NCI-H1092 (cell line): ENCODE data around the gene NOL12.
"Not testable (repeated sequence)": the region's sequence is repeated elsewhere in the genome, so short reads cannot be mapped to it uniquely, and the experiment has no call there.

ENCODE experiments used
- DNase-seq: peaks from one replicate; lab custom pipeline; 2025; lab: John Stamatoyannopoulos, UW

The NOL12 gene

DNA sequence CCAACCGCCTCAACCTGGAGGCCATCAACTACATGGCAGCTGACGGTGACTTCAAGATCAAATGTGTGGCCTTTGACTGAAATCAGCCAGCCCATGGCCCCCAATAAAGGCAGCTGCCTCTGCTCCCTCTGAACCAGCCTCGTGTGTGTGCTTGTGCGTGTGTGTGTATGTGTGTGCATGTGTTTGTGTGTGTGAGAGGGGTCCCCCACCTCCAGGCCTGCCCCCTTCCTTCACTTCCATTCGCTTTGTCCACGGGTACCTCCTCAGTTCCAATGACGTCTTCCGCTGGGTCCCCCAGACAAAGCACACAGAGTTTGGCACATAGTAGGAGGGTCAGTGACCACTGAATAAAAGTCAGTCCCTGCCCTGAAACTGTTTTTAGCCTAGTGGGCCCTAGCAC, 6.5 kb upstream of the NOL12 start:
- DNase-seq, result no peak

DNA sequence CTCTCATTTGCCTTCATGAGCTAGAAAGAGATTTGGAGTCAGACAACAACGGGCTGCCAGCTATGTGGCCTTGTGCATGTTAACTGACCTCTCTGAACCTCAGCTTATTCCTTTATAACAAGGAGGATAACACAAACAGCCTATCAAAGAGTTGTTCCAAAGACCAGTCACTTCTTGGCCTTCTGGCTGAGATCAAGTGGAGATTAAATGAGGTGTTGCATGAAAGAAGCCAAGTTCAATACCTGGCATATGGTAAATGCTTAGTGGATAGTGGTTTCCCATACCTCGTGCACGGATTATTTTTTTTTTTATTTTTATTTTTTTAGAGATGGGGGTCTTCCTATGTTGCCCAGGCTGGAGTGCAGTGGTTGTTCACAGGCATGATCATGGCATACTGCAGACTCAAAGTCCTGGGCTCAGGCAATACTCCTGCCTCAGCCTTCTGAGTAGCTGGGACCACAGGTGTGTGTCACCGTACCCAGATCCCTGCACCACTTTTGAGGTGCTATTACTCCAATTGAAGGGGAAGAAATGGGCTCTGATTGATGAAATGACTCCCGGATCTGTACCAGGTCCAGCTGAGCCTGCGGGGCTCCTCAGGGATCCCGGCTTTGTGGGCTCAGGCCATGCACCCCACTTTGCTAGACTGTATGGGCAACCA, 5.8 kb upstream of the NOL12 start:
- DNase-seq, result no peak

DNA sequence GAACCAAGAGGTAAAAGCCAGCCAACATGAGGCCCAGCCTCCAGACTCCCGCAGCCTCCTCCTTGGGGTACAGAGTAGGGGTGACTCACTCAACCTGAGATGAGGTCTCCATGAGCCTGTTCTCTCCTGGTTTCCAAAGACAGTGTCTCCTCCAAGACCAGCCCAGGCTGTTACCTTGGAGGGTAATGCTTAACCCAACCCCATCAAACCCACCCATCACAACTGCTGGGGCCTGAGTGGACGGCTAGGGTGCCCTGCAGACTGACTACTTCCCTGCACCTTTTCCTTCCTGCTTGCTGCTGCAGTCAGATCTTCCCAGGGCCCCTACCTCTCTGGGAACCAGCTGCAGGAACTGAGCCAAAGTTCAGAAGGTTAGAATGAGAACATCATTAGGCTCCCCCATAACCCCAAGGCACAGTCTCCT, 5.1 kb upstream of the NOL12 start:
- DNase-seq, result no peak

DNA sequence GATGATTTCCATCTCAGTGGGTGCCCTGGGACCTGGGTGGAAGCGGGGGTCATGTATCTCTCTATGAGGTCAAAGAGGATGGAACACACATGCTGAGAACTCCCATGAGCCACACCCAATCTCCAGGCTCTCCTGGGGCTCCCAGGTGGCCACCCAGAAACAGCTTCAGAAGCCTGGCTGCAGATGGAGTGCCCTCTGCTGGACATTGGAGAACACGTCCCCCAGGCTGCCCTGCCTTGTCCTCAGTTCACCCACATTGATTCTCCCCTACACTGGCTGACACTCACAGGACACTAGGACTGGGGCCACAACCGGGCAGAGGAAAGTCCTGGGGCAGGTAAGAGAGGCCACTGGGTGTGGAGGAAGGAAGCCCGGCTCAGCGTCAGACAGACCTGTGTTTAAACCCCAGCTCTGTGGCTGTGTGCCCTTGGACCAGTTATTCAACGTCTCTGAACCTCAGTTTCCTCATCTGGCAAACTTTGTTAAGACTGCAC, 4.5 kb upstream of the NOL12 start:
- peak; percentile 6 for DNase-seq

DNA sequence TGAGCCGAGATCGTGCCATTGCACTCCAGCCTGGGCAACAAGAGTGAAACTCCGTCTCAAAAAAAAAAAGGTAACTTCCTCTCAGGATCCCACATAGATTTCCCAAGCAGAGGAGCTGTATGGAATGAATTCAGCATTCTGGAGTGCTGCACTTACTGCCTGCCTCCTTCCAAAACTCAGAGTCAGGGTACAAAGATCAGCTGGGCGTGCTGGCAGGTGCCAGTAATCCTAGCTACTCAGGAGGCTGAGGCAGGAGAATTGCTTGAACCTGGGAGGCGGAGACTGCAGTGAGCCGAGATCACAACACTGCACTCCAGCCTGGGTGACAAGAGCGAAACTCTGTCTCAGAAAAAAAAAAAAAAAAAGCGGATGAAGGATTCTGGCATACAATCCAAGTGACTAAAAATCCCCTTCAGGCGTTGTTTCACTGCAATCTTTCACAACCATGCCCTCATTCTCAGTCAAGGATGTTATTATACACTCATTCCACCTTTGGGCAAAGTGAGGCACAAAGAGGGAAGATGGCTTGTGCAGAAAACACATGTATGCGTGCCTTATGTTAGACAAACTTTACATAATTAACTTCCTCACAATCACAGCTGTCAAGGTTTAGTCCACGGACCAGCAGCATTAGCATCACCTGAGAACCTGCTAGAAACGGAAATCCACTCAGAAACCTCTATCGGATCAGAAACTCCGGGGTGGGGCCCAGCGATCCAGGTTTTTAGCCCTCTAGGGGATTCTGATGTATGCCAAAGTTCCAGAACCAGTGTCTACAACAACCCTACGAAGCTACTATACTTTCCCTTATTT, 1.1 kb upstream of the NOL12 start:
- DNase-seq, result no peak

DNA sequence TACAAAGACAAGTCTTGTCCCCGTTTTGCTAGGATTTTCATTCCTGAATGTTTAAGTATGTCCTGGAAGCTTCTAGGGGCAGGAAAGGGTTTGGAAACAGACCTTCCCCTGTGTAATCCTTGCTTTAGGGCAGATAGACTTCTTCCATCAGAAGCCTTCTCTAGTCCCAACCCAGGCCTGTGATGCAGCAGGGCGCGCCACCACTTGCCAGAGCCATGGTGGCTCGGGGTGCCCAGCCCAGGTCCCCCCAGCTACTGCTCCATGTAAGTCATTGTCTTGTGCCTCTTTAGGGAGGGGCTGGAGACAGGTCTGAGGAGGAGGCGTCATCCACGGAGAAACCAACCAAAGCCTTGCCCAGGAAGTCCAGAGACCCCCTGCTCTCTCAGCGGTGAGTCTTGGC, 4.3 kb downstream of the NOL12 start:
- DNase-seq, result no peak

DNA sequence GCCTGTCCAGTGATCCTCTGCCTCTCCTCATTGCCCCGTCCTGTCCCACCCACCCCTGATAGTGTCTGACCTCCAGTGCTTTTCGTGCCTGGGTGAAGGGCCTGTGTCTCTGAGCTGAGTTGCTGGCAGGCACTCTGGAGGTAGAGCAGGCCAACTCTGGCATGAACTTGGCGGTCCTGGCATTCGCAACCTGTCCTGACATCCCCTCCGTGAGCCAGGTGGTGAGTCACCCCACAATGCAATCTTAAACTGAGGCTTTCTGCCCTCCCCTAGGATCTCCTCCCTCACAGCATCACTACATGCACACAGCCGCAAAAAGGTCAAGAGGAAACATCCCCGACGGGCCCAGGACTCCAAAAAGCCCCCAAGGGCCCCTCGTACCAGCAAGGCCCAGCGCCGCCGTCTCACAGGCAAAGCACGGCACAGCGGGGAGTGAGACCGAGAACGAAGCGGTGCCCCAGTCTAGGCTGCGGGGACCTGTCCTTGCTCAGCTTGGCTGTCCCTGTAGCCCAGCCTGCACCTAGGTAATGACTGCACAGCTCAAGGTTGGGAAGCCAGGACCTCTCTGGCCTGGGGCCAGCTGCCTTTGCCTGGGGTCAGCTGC, 4.9 kb downstream of the NOL12 start:
- no peak for DNase-seq

DNA sequence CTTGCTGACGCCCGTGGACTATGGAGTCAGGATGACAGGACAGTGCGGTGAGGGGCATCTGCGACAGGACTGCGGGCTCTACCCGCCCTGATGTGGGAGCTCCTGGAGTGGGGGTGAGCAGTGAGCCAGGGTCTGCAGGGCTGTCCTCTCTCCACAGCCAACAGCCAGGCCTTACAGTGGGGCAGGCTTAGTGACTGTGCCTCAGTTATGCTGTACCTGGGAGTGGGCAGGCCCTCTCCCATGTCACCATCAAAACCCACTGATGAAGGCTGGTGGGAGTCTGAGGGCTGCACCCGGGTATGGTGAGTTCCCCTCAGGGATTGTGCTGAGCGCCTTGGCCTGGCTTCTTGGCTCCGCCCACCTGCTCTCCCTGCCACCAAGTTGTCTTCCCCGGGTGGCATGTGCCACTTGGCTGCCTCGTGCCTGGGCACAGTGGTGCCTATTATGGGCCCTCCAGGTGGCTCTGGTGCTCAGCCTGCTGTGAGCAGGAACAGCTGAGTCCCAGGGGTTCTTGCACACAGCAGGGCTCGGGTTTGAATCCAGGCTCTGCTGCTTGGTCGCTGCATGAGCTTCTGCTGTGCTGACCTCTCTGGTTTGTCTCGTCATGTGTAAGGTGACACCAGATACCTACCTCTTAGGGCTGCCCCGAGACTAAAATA, 6.6 kb downstream of the NOL12 start:
- no peak for DNase-seq

DNA sequence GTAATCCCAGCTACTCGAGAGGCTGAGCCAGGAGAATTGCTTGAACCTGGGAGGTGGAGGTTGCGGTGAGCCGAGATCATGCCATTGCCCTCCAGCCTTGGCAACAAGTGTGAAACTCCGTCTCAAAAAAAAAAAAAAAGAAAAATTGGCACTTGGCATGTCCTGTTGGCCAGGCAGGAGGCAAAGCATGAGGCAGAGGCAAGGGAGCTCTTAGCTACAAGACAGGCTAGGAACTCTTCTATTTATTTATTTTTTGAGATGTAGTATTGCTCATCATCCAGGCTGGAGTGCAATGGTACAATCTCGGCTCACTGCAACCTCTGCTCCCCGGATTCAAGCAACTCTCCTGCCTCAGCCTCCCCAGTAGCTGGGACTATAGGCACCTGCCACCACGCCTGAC, 8.0 kb downstream of the NOL12 start:
- DNase-seq, result not testable (repeated sequence)

DNA sequence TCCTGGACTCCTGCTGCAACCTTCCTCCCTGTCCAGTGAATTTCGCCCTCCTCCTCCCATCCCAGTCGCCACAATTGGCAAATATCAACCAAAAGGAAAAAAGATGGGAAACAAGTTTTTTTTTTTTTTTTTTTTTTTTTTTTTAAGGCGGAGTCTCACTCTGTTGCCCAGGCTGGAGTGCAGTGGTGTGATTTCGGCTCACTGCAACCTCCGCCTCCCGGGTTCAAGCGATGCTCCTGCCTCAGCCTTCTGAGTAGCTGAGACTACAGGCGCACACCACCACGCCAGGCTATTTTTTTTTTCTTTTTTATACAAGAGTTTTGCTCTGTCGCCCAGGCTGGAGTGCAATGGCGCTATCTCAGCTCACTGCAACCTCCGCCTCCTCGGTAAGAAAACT, 10.1 kb downstream of the NOL12 start:
- not testable (repeated sequence) for DNase-seq

DNA sequence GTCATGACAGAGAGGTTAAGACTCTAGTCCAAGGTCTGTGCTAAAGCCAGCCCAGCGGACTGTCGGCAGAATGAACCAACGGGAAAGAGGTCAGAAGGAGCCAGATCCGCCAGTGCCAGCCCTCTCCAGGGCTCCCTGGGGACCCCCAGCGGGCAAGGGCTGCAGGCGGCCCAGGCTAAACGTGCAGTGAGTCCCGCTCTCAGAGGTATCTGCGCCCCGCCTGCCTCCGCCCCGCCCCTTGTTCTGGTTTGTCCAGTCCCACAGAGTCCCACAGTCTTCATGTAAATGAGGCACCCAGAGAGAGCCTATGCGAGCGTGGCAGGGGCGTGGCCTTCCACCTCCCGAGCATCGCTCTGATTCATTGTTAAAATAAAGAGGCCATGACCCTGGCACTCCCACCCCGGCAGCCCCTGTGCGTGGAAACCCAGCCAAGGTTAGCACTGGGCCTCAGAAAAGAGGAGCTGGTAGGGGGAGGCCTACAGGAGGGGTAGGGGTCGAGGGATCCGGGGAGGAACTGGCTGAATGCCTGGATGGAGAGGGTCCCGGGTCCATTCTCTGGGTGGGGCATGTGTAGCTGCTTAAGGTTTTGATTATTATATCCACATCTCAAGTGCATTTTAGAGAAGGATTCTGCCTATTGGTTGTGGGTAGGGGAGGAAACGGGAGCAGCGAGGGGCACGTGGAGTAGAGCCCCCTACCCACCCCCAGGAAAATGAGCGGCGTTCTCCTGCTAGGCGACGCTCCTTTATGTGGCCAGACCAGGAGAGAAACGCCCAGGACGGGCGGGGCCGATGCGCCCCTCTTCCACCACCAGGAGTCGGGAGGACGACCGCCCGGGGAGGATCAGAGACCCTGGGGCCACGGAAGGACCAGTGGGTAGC, 10.8 kb downstream of the NOL12 start, which contains the start of gene TRIOBP:
TRIOBP (plus strand) TSS at position 392 of the 881 bp plus-strand sequence. CDS start 4,318 bp downstream, outside the sequence.
- peak; percentile 98 for DNase-seq

DNA sequence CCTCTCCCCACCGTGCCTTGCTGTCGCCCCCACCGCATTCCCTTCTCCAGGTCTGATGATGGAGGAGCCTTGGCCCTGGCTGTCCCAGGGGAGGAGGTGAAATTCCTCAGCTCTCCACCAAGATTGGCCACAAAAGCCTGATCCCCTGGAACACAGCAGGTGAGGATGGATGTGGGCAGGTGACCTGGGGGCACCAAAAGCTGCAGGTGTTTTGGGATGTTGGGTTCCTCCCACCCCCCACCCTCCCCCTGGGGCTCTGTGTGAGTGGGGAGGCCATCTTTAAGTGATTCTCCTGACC, 11.3 kb downstream of the NOL12 start:
- DNase-seq, result no peak

DNA sequence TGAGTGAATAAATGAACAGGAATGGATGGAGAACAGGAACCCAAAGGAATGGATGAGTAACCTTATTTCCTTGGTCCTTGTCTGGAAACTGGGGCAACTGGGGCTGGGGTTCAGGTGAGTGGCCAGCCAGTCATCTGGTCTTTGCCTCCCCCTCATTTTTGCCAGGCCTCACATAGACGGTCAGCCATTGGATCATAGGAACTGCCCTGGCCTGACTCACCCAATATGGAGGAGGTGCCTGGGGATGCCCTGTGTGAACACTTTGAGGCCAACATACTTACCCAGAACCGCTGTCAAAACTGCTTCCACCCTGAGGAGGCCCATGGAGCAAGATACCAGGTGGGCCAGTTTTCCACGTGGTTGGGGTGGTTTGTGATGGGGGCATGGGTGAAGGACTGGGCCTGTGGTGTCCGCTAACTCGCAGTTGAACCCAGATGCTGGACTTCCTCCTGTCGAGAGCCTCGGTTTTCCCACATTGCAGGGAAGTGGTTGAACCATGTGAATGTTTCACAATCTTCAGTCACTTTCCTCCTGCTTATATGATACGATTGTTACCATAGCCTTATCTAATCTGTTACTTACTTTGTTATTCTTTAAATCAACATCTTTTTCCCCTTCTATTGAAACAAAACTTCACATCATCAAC, 15.1 kb downstream of the NOL12 start:
- no peak for DNase-seq

DNA sequence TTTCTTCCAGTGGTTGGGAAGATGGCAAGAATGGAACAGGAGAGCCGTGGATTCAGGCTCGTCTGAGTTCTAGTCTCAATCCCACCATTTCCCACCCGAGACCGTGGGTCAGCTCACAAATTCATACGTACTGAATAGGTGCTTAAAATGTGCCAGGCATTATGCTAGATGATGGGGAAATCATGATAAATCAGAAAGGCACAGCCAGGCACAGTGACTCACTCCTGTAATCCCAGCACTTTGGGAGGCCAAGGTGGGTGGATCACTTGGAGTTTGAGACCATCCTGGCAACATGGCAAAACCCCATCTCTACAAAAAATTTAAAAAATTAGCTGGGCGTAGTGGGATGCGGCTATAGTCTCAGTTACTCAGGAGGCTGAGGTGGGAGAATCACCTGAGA, 17.8 kb downstream of the NOL12 start:
- DNase-seq, result no peak

DNA sequence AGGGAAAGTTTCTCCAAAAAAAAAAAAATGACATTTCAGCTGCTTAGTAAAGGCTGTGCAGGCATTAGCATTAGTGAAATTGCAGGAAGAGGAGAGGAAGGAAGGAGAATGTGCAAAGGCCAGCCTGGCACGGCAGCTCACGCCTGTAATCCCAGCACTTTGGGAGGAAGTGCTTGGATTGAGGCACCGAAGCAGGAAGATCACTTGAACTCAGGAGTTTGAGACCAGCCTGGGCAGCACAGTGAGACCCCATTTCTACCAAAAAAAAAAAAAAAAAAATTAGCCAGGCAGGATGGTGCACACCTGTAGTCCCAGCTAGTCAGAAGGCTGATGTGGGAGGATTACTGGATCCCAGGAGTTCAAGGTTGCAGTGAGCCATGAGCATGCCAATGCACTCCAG, 18.5 kb downstream of the NOL12 start:
- no peak for DNase-seq

DNA sequence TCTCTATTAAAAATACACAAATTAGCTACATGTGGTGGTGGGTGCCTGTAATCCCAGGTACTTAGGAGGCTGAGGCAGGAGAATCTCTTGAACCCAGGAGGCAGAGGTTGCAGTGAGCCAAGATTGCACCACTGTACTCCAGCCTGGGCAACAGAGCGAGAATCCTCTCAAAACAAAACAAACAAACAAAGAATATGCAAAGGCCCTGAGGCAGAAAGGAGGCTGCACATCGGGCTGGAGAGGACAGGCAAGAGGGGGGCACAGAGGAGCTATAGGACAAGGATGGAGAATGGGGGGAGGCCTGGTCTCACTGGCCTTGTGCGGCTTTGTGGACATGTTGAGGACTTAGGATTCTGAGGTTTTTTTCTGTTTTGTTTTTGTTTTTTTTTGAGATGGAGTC, 19.1 kb downstream of the NOL12 start:
- DNase-seq, result no peak

DNA sequence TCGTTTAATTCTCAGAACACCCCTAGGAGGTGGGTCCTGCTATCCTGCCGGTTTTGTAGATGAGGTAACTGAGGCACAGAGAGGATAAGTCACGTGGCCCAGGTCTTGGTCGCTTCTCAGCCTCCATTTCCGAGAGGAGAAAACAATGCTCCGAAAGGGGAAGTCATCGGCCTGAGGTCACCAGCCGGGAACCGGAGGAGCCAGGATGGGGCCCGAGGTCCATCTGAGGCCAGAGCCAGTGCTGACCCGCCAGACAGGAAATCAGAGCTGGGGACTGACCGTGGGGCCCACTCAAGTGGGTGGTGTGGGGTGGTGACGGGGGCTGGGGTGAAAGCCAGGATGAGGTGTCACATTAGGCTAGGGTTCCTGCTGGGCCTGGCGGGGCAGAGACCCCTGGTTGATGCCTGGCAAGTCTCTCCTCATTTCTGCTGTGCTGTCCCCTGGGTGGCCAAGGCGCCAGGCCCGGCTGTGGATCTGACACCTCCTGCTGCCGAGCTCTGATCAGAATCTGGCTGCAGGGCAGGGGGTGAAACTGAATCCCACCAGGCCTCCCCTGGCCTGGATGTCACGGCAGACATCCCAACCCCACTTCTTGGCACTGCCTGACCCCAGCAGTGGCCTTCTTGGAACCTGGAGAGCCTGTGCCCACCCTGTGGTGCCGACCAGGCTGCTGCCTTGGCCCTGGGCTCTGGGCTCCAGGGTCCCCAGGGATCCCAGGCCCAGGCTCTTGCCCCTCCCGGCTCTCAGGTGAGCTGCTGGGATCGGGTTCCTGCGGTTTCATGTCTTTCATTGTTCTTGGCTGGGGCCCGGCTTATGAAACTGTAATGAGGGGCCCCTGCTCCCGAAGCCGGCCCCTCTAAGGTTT, 22.7 kb downstream of the NOL12 start:
- DNase-seq, result no peak

DNA sequence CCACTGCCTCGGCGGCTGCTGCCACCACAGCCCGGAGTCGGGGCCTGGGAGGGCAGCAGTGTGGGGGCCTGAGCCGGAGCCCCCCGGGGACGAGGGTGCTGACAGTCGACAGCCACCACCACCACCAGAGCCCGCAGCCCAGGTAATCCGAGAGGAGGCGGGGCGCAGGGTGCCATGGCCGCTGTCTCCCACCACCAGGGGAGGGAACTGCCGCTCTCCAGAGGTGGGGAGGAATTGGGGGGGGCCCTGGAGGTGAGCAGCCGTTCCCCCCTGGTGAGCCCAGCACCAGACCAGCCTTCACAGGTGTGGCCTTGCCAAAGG, 23.3 kb downstream of the NOL12 start:
- no peak for DNase-seq

DNA sequence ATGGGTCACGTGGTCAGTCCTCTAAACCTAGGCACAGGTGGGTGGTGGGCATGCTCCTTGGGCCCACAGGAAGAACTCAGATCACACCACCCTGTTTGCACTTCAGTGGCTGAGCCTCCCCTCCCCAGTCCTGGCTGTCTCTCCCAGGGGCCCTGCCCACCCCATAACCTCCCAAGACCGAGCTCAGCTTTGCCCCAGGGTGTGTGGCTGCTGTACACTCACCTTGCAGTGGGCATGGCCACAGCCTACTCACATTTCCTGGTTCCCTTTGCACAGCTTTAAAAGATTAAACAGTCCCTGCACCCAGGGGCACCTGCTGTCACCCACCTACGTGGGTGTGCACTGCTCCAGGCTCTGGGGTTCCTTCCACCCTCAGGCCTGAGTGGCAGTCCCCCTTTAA, 24.5 kb downstream of the NOL12 start:
- DNase-seq, result no peak

DNA sequence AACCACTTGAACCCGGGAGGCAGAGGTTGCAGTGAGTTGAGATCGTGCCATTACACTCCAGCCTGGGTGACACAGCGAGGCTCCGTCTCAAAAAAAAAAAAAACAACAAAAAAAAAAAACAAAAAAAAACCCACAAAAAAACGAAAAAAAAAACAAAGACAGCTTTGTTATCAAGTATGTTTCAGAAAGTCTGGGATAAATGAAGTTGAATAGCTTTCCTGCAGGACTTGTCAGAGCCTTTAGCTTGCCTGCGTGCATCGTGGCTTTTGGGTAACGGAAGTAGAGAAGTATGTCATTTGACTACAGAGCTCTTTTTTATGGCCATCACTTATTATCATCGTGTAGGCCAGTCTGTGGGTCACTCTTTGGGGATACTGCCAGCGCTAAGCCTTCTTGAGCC, 25.3 kb downstream of the NOL12 start:
- no peak for DNase-seq
